K562 (cell line): ENCODE data around the gene TMEM131. TPM values are rescaled to one million over a fixed set of nuclear protein-coding genes. Genes with fewer than 3 reads are reported as not detected.

Experiments used
- ATAC-seq: fragments of 200-7000 bp; cut with Tn5 transposase; 3 replicates; pipeline ENCODE4 v1.9.1; 2020; ENCODE audit warnings: moderate library complexity
- BruUV-seq: library from RNA; stranded (reverse); fragments of 400-500 nt; replicated peaks from 2 replicates; lab custom pipeline; 2021; lab: Mats Ljungman, UMichigan
- CTCF ChIA-PET: fragments of 300-600 bp; formaldehyde crosslinking; extraction: SDS; loops from one replicate; lab custom pipeline; 2021; ENCODE audit warnings: low intra/inter-chr PET ratio; lab: Yijun Ruan, JAX
- POLR2A ChIA-PET: fragments of 300-600, 350-650 bp; sonication (Branson Sonifier 250); formaldehyde crosslinking; extraction: SDS; loops from one replicate; lab custom pipeline; 2021; ENCODE audit warnings: antibody characterized with exemption, inconsistent platforms; lab: Yijun Ruan, JAX
- DNase-seq, 4 experiments: peaks; one replicate each; pipeline versions ENCODE4 v3.0.0 to v3.0.0-alpha.2; 2011 to 2018; ENCODE audit warnings: low spot score in 3 of 4, mixed read lengths in 3 of 4; ENCODE audit errors: extremely low read depth in 1 of 4
- FAIRE-seq: peaks from 2 replicates; lab custom pipeline; 2011; peaks lifted over from hg19 to GRCh38; lab: Jason Lieb, UNC
- H2AFZ ChIP-seq: 2 replicates; pipeline ENCODE4 v1.6.0; 2011; ENCODE audit warnings: low read depth, low read length, control low read depth, inconsistent platforms
- H3K27ac ChIP-seq: fragments of 200-600 bp; 3 replicates; pipeline ENCODE4 v1.8.0; 2011; ENCODE audit warnings: low read depth, mild to moderate bottlenecking, control low read depth, inconsistent platforms, low read length, moderate library complexity, mixed read lengths; ENCODE audit errors: extremely low read depth
- H3K27me3 ChIP-seq, 2 experiments: fragments of 300-600 bp in 1 of 2; 2 replicates in 1 of 2; 3 replicates in 1 of 2; pipeline versions ENCODE4 v1.6.0 to v1.8.0; 2011; ENCODE audit warnings: inconsistent platforms in 2 of 2, low read length in 2 of 2, mild to moderate bottlenecking in 1 of 2, mixed read lengths in 1 of 2, moderate library complexity in 1 of 2; ENCODE audit not compliant: control insufficient read depth in 2 of 2, insufficient read depth in 2 of 2
- H3K36me3 ChIP-seq: fragments of 300-600 bp; 3 replicates; pipeline ENCODE4 v1.8.0; 2011; ENCODE audit warnings: mild to moderate bottlenecking, low read length, inconsistent platforms; ENCODE audit not compliant: control insufficient read depth, insufficient read depth
- H3K4me1 ChIP-seq, 2 experiments: fragments of 200-600 bp in 1 of 2; replicated peaks in 1 of 2; 2 replicates in 1 of 2; 3 replicates in 1 of 2; pipeline versions ENCODE4 v1.5.1 to v1.8.0; 2011; ENCODE audit warnings: inconsistent platforms in 2 of 2, low read length in 2 of 2, mild to moderate bottlenecking in 1 of 2, mixed read lengths in 1 of 2, moderate library complexity in 1 of 2; ENCODE audit not compliant: control insufficient read depth in 2 of 2, insufficient read depth in 2 of 2
- H3K4me2 ChIP-seq: 2 replicates; pipeline ENCODE4 v1.6.1; 2011; ENCODE audit warnings: low read length, control low read depth, inconsistent platforms, mixed read lengths; ENCODE audit not compliant: insufficient read depth
- H3K4me3 ChIP-seq: fragments of 200-600 bp; sonication (generic), shearing (Covaris generic); 2 replicates; pipeline ENCODE4 v1.5.1; 2016; ENCODE audit warnings: control low read depth, inconsistent platforms
- H3K79me2 ChIP-seq: fragments of 200-600 bp; 3 replicates; pipeline ENCODE4 v1.8.0; 2011; ENCODE audit warnings: low read length, inconsistent platforms; ENCODE audit not compliant: control insufficient read depth, insufficient read depth
- H3K9ac ChIP-seq, 2 experiments: 2 replicates each; pipeline versions ENCODE4 v1.6.0 to v1.6.1; 2011; ENCODE audit warnings: low read depth in 2 of 2, low read length in 2 of 2, control low read depth in 1 of 2, inconsistent platforms in 1 of 2, mild to moderate bottlenecking in 1 of 2, mixed read lengths in 1 of 2; ENCODE audit not compliant: insufficient read depth in 1 of 2
- H3K9me1 ChIP-seq: one replicate; pipeline ENCODE4 v1.6.0; 2011; ENCODE audit warnings: inconsistent platforms, mild to moderate bottlenecking, low read length, moderate library complexity; ENCODE audit not compliant: control insufficient read depth, insufficient read depth
- H3K9me3 ChIP-seq: replicated peaks from 2 replicates; pipeline ENCODE4 v1.5.1; 2011; ENCODE audit warnings: low read depth, low read length, inconsistent platforms; ENCODE audit not compliant: control insufficient read depth, insufficient read depth
- H4K20me1 ChIP-seq: replicated peaks from 2 replicates; pipeline ENCODE4 v1.6.1; 2011; ENCODE audit warnings: low read length, inconsistent platforms, mixed read lengths; ENCODE audit not compliant: control insufficient read depth, insufficient read depth
- ARNT ChIP-seq, 2 experiments: fragments of 450-650 bp; IDR thresholded peaks; 2 replicates each; pipeline ENCODE4 v1.6.1; 2016; ENCODE audit warnings: mild to moderate bottlenecking in 1 of 2
- CCAR2 ChIP-seq: fragments of 200-400 bp; formaldehyde crosslinking; IDR thresholded peaks from 2 replicates; pipeline ENCODE4 v1.6.1; 2017; ENCODE audit warnings: mild to moderate bottlenecking, low read depth, low read length
- CHD1 ChIP-seq: fragments of 200-600 bp; sonication (generic); IDR thresholded peaks from one replicate; pipeline ENCODE4 v1.6.1; 2012; ENCODE audit warnings: mild to moderate bottlenecking, moderate library complexity, low read length, inconsistent platforms
- COPS2 ChIP-seq: fragments of 450-650 bp; conservative IDR thresholded peaks from 2 replicates; pipeline ENCODE4 v1.6.1; 2016; ENCODE audit warnings: mild to moderate bottlenecking, moderate library complexity
- CSDE1 ChIP-seq, 2 experiments: fragments of 450-650 bp; IDR thresholded peaks; 2 replicates each; pipeline ENCODE4 v1.6.1; 2016; ENCODE audit warnings: mild to moderate bottlenecking in 1 of 2
- DPF2 ChIP-seq: fragments of 450-650 bp; IDR thresholded peaks from 2 replicates; pipeline ENCODE4 v1.6.1; 2016
- E2F3 ChIP-seq: fragments of 250-450 bp; sonication (Bioruptor Pico); IDR thresholded peaks from 2 replicates; pipeline ENCODE4 v1.4.0; 2020; ENCODE audit warnings: mild to moderate bottlenecking
- FOXK1 ChIP-seq: sonication (generic); formaldehyde crosslinking; IDR thresholded peaks from 2 replicates; pipeline ENCODE4 v1.8.0; 2022; ENCODE audit warnings: missing genetic modification reagents, mild to moderate bottlenecking, borderline replicate concordance
- HDAC2 ChIP-seq: fragments of 450-650 bp; IDR thresholded peaks from 2 replicates; pipeline ENCODE4 v1.6.1; 2016; ENCODE audit warnings: mild to moderate bottlenecking
- IRF9 ChIP-seq: fragments of 450-650 bp; IDR thresholded peaks from 2 replicates; pipeline ENCODE4 v1.6.1; 2016; ENCODE audit warnings: missing biosample characterization, missing genetic modification characterization
- MAFK ChIP-seq: IDR thresholded peaks from 2 replicates; pipeline ENCODE4 v1.6.1; 2011; ENCODE audit warnings: low read length, improper control_type of control experiment
- MXI1 ChIP-seq: IDR thresholded peaks from 2 replicates; pipeline ENCODE4 v1.6.1; 2011; ENCODE audit warnings: low read depth, mild to moderate bottlenecking, improper control_type of control experiment, low read length
- NCOA2 ChIP-seq, 2 experiments: fragments of 450-650 bp; IDR thresholded peaks; 2 replicates each; pipeline ENCODE4 v1.6.1; 2018; ENCODE audit warnings: mild to moderate bottlenecking in 2 of 2, moderate library complexity in 1 of 2; ENCODE audit not compliant: partially characterized antibody in 2 of 2
- NFE2L1 ChIP-seq: fragments of 450-650 bp; IDR thresholded peaks from 2 replicates; pipeline ENCODE4 v1.6.1; 2016; ENCODE audit warnings: missing genetic modification characterization, low read depth, mild to moderate bottlenecking, missing compliant biosample characterization, moderate library complexity, borderline replicate concordance
- PHF20 ChIP-seq: fragments of 450-650 bp; IDR thresholded peaks from 2 replicates; pipeline ENCODE4 v1.6.1; 2018; ENCODE audit not compliant: partially characterized antibody
- PKNOX1 ChIP-seq: fragments of 450-650 bp; IDR thresholded peaks from 2 replicates; pipeline ENCODE4 v1.6.1; 2016
- TBL1XR1 ChIP-seq, 2 experiments: IDR thresholded peaks; 2 replicates each; pipeline ENCODE4 v1.6.1; 2012; ENCODE audit warnings: improper control_type of control experiment in 2 of 2, low read length in 2 of 2, mild to moderate bottlenecking in 1 of 2
- U2AF1 ChIP-seq: fragments of 200-400 bp; formaldehyde crosslinking; optimal IDR thresholded peaks from 2 replicates; pipeline ENCODE3; 2017; ENCODE audit warnings: mild to moderate bottlenecking, low read depth, low read length, moderate library complexity
- USF2 ChIP-seq: sonication (generic); formaldehyde crosslinking; IDR thresholded peaks from 2 replicates; pipeline ENCODE4 v1.5.0; 2020; ENCODE audit warnings: missing genetic modification reagents
- ZNF175 ChIP-seq: fragments of 200-800 bp; sonication (Bioruptor generic); IDR thresholded peaks from 2 replicates; pipeline ENCODE4 v1.6.1; 2016; ENCODE audit warnings: low read depth, mild to moderate bottlenecking, missing genetic modification characterization, missing compliant biosample characterization
- ZNF197 ChIP-seq: fragments of 200-800 bp; sonication (Bioruptor generic); IDR thresholded peaks from 2 replicates; pipeline ENCODE4 v1.6.1; 2016; ENCODE audit warnings: low read depth, missing genetic modification characterization, missing compliant biosample characterization
- ZNF239 ChIP-seq: fragments of 250-450 bp; sonication (Bioruptor Pico); IDR thresholded peaks from 2 replicates; pipeline ENCODE4 v1.4.0; 2020; ENCODE audit warnings: mild to moderate bottlenecking
- ZNF24 ChIP-seq: fragments of 450-650 bp; IDR thresholded peaks from 2 replicates; pipeline ENCODE4 v1.6.1; 2016
- ZNF644 ChIP-seq: fragments of 200-800 bp; sonication (Bioruptor generic); IDR thresholded peaks from 2 replicates; pipeline ENCODE4 v1.6.1; 2016; ENCODE audit warnings: low read depth, missing genetic modification characterization, missing compliant biosample characterization
- WGBS: fragments of 100-300 bp; shearing (Covaris generic); methylation state at CpG from one replicate; pipeline ENCODE4 v1.1.6; 2016; ENCODE audit warnings: low coverage, mixed read lengths; ENCODE audit not compliant: insufficient coverage; ENCODE audit errors: missing lambda C conversion rate; 5-methylcytosine and 5-hydroxymethylcytosine counted together
- in situ Hi-C: fragments of 300-500 bp; cut with MboI; formaldehyde crosslinking; loops from 4 replicates; pipeline ENCODE4 v1.15.0; 2018; ENCODE audit warnings: inconsistent platforms, mixed read lengths
- intact Hi-C: fragments of 100-400 bp; cut with micrococcal nuclease; formaldehyde crosslinking; loops from 2 replicates; pipeline ENCODE4 v1.14.2; 2022
- polyA plus RNA-seq, 8 experiments: library from polyadenylated mRNA; depleted of rRNA in 4 of 8; stranded (reverse) in 5 of 8; unstranded in 3 of 8; fragments of >200 nt; fragmentation: Nextera tagmentation in 2 of 8; fragmentation: Illumina TruSeq in 1 of 8; extraction: Ambion mirVana in 2 of 8; extraction: Trizol in 1 of 8; gene quantifications; 2 replicates each; pipeline versions ENCODE4 v1.2.1 to v1.2.3, GENCODE V29; 2011 to 2014; ENCODE audit warnings: inconsistent platforms in 1 of 8, missing spikeins in 1 of 8
- total RNA-seq, 7 experiments: library from RNA; depleted of rRNA in 6 of 7; stranded (reverse); fragments of >200 nt in 6 of 7; fragmentation: Illumina TruSeq in 2 of 7; extraction: Trizol in 2 of 7; gene quantifications; 2 replicates each; pipeline versions ENCODE4 v1.2.1 to v1.2.3, GENCODE V29; 2011 to 2021; ENCODE audit warnings: low replicate concordance in 1 of 7

The TMEM131 gene
- total and polyA plus RNA-seq, 9 of the 15 experiments (the other 6 are each of a cell fraction or from before 2014, with no cell fraction given): 2.5 to 21.1 (median 12.4) TPM

DNA sequence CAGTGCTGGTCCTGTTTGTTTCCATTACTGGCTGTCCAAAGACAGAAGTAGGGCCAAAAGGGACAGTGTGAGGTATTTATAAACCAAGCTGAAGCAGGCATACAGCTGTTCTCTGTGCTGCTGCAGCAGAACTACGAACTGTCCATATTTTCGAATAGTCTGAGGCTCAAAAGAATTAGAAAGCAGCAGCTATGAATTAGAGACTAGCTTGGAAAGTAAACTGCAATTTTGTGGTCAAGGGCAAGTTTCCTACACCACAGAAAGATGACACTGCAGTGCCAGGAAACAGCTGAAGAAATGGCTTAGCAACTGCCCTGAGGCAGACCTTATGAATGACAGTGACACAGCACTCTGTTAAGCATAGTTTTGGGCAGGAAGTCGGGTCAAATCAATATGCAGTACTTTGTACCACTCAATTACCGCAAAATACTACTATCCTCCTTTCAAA is 125.3 kb downstream of the TMEM131 start:
- FAIRE-seq: peak; percentile 93
- ChIA-PET POLR2A (no interaction called here), CTCF (no interaction called here)
- 46% methylated on average over 4 of the region's 4 CpGs for WGBS
- no peaks in the 10 kb centered on the region; the same call in 2 of the 3 replicates for H3K36me3 ChIP-seq
- no peaks in the 10 kb centered on the region; the same call in 1 of the 2 replicates for H3K9me3 ChIP-seq
- H3K4me2 ChIP-seq: no peak overlapping the region
- peak overlapping the region; percentile 41; the same call in 2 of the 3 replicates for H3K27ac ChIP-seq
- no peaks in the 10 kb centered on the region for H3K9me1 ChIP-seq
- H2AFZ ChIP-seq: no peak overlapping the region
- DNase-seq: peak in 3 of 4 experiments; percentile 12 to 46 (median 18)
- H3K4me1 ChIP-seq: peaks cover 0 to 10% of the 10 kb centered on the region in 2 experiments; a peak in 4 of 5 replicates
- H3K27me3 ChIP-seq: no peaks in the 10 kb centered on the region
- no peaks in the 10 kb centered on the region for H4K20me1 ChIP-seq
- no peaks in the 10 kb centered on the region for H3K79me2 ChIP-seq
- in situ Hi-C loops: no loop called here
- H3K4me3 ChIP-seq: no peak overlapping the region
- H3K9ac ChIP-seq: no peak overlapping the region
- ATAC-seq: peak; percentile 84
- no TSS peak for BruUV-seq
- intact Hi-C loops: no loop called here
- no peak for TF ChIP-seq IRF9 (tag)
- TF ChIP-seq CCAR2: no peak
- no peak for TF ChIP-seq NCOA2 (IDR thresholded peaks at IDR 0.05; ENCODE audit: partially characterized antibody in 2 of 2)
- no peak for TF ChIP-seq CSDE1 (IDR thresholded peaks at IDR 0.05)
- TF ChIP-seq HDAC2: no peak
- TF ChIP-seq USF2 (CRISPR knock-in tag): no peak
- TF ChIP-seq ZNF239: no peak
- TF ChIP-seq NFE2L1 (tag): no peak
- TF ChIP-seq DPF2: 0 out of 2 replicates have a peak, but pooled peaks have one; percentile 28
- peak; percentile 51 for TF ChIP-seq PKNOX1
- TF ChIP-seq ZNF644 (tag): no peak
- TF ChIP-seq MXI1: no peak
- peak; percentile 63 for TF ChIP-seq MAFK
- no peak for TF ChIP-seq CHD1
- no peak for TF ChIP-seq E2F3 (CRISPR knock-in tag)
- no peak for TF ChIP-seq U2AF1
- TF ChIP-seq ZNF197: no peak
- TF ChIP-seq PHF20: no peak
- peak; percentile 67; the same call in 1 of the 2 replicates for TF ChIP-seq ZNF24
- TF ChIP-seq ARNT (IDR thresholded peaks at IDR 0.05): no peak
- no peak for TF ChIP-seq ZNF175 (CRISPR knock-in tag)
- TF ChIP-seq TBL1XR1 (IDR thresholded peaks at IDR 0.05; ENCODE audit: low read length in 2 of 2): no peak
- no peak for TF ChIP-seq FOXK1 (CRISPR knock-in tag)
- no peak for TF ChIP-seq COPS2
